ENCODE measurements around the gene WASF3.
A peak's percentile ranks its signal among the peaks of the same experiment; 100 is the strongest.

WASF3 gene

GRCh38 chr13:26681036-26681435 lies 123.6 kb downstream of the WASF3 start:
- DNase-seq (ENCODE audit: low read depth, low spot score): no peak

DNA sequence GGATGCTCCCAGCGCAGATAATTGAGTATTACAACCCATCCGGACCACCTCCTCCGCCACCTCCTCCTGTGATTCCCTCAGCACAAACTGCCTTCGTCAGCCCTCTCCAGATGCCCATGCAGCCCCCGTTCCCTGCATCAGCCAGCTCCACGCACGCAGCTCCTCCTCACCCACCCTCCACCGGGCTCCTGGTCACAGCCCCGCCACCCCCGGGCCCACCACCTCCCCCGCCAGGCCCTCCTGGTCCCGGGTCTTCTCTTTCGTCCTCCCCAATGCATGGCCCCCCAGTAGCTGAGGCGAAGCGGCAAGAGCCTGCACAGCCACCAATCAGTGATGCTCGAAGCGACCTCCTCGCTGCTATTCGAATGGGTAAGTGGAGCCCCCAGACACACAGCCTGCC lies 125.1 kb downstream of the WASF3 start:
- DNase-seq (ENCODE audit: low read depth, low spot score): no peak

DNA sequence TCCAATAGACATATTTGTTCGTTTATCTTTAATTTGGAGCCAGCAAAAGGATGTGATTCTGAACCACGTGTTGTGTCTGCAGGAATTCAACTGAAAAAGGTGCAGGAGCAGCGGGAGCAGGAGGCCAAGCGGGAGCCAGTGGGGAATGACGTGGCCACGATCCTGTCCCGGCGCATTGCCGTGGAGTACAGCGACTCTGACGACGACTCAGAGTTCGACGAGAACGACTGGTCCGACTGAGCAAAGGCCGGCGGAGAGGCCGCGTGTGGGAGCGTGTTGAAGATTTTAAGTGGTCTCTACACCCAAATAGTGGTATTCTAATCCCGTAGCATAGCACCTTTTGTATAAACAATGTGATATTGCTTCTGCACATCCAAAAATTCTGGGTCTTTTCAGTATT lies 128.1 kb downstream of the WASF3 start:
- DNase-seq (ENCODE audit: low read depth, low spot score): no peak

GRCh38 chr13:26686285-26686684 lies 128.8 kb downstream of the WASF3 start:
- DNase-seq (ENCODE audit: low read depth, low spot score): no peak

GRCh38 chr13:26688286-26688685 lies 130.8 kb downstream of the WASF3 start:
- DNase-seq (ENCODE audit: low read depth, low spot score): no peak

DNA sequence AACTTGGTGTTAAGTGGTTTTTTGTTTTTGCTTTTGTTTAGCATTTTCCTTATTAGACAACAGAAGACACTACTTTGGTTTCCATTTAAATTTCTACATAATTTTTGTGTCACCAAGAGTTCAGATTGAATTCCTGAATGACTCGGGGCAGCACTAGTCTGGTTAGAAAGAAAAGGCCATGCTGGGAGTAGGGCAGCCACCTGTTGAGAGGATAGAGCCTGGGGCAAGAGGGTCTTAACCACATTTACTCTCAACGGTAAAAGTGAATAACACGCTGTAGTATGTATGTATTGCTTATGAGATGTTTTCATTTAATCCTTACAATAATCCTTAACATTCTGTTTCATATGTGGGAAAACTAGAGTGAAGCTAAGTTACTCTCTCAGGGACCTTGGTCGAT lies 131.5 kb downstream of the WASF3 start:
- DNase-seq (ENCODE audit: low read depth, low spot score): no peak

- peak; percentile 33 for DNase-seq (ENCODE audit: low read depth, low spot score)
Observed at GRCh38 chr13:26693749-26694463, 136.4 kb downstream of the WASF3 start.

- no peak for DNase-seq (ENCODE audit: low read depth, low spot score)
Observed at GRCh38 chr13:26694609-26695359, 137.3 kb downstream of the WASF3 start.

GRCh38 chr13:26695360-26695705 lies 137.8 kb downstream of the WASF3 start:
- DNase-seq (ENCODE audit: low read depth, low spot score): no peak

DNA sequence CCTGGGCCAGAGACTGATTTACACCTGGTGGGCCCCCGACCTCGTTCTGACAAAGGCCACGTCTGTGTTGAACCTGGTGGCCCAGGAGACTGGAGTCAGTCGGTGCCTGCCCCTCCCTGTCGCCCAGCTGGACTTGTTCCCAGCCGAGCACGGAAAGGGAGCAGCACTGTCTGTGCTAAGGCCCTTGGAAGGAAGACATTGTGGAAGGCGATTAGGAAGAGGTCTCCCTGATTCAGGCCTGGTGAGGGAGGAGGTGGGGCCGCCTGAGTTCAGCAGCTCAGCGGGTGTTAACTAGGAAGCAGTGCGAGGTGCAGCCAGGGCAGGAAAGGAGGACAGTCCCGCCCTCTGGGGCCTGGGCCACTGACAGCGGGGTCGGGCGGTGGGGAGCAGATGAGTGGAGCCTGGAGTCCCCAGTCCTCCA lies 138.4 kb downstream of the WASF3 start:
- no peak for DNase-seq (ENCODE audit: low read depth, low spot score)

GRCh38 chr13:26697069-26697955 lies 139.8 kb downstream of the WASF3 start:
- no peak for DNase-seq (ENCODE audit: low read depth, low spot score)

DNA sequence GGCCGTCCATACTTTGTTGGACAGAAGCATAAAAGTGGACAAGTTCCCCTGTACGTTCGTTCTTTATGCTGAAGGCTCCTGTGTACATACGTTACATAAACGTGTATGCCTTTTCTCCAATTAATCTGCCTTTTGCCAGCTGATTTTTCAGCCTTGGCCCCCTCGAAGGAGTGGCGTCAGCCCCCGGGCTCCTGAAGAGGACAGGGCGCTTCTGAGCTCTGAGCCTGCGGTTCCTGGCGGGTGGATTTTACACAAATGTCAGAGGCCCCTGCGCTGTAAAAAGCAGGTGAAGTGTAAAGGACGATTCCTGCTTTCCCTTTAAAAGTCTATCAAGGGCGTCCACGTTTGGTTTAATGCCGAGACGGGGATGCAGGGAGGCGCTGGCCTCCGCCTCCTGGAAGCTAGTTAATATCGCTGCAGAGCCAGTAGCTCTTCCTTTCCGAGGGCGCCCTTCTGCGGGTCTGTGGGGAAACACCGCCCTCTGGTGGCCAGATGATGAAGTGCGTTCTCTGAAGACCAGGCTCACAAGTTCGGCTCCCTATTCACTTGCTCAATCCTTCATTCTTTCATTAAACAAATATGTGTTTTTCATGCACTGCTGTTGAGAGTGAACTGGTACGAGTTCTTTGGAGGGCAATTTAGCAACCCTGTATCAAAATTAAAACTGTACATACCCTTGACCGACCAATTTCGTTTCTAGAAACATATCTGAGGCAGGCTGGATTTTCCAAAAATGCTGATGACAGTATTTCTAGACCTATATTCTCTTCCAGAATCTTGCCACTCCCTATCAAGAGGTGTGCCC lies 141.1 kb downstream of the WASF3 start:
- DNase-seq (ENCODE audit: low read depth, low spot score): no peak

DNA sequence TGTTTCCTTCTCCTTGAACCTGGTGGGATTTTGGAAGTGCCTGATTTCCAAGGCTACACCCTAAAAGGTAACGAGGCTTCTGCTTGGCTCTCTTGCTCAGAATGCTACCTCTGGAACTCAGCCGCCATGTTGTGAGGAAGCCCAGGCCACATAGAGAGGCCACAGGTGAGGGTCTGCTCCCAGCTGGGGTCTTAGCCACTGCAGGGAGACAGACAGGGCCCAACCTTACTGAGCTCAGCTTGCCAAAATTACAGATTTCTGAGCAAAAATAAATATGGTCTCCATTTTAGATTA lies 141.7 kb downstream of the WASF3 start:
- no peak for DNase-seq (ENCODE audit: low read depth, low spot score)

GRCh38 chr13:26705536-26705935 lies 148.1 kb downstream of the WASF3 start:
- no peak for DNase-seq (ENCODE audit: low read depth, low spot score)

DNA sequence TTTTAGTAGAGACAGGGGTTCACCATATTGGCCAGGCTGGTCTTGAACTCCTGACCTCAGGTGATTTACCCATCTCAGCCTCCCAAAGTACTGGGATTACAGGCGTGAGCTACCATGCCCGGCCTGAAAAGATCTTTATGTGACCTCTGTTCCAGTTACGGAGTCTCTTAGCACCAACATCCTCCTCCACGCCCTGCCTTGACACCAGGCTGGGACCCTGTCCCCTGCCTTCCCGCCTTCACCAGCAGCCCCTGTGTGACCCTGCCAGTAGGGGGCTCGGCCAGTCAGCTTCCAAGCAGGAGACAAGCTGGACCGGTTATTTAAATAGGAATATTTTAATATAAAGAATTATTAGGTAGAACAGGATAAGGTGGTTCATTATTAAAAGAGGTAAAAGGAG lies 148.9 kb downstream of the WASF3 start:
- no peak for DNase-seq (ENCODE audit: low read depth, low spot score)

GRCh38 chr13:26707122-26708006 lies 149.9 kb downstream of the WASF3 start:
- no peak for DNase-seq (ENCODE audit: low read depth, low spot score)

DNA sequence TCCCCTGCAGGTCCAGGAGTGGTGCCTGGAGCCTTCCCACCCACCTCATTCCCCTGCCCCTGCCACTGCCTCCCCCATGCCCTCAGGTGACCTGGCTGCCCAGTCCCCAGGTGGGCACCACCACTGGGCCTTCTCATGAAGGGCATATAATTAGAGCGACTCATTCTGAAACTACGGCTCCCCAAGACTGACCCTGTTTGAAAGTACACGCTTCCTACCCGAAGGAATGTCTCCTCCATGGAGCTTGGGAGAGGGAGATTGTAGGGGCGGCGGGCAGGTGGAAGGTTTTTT lies 150.5 kb downstream of the WASF3 start:
- no peak for DNase-seq (ENCODE audit: low read depth, low spot score)

GRCh38 chr13:26709461-26709860 lies 152.0 kb downstream of the WASF3 start:
- DNase-seq (ENCODE audit: low read depth, low spot score): no peak

DNA sequence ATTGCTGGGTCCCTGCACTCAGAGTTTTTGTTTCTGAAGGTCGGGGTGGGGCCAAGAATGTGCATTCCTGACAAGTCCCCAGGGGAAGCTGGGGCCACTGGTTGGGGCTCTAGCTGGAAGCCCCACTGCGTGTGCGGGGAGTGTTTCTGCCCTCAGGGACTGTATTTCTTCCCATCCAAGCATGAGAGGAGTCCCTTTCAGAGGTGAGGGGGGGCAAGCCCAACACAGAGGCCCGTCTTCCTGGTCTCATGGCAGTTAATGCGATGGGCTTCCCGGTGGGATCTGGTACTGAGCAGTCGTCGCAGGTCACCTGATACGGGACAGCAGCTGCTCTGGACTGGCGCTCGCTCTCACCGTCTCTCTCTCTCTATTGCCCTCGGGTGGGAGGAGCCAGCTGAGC lies 152.7 kb downstream of the WASF3 start:
- no peak for DNase-seq (ENCODE audit: low read depth, low spot score)

DNA sequence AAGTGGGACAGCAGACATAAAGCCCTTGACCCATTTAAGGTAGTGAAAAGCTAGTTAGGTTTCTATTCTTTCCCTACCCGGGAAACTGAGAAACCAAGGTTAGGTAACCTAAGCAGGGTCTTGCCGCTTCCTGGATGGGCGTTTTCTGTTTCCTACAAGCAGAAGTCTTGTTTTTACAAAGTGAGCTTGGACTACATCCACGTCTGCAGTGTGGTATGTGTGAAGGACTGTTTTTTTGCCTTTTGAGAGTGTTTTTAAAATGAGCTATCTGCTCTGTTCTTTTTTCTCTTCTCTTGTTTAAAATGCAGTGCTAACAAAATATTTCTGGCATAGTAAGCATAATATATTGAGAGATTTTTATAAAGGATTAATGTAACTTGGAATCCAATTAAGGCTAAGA lies 153.7 kb downstream of the WASF3 start:
- DNase-seq (ENCODE audit: low read depth, low spot score): no peak

DNA sequence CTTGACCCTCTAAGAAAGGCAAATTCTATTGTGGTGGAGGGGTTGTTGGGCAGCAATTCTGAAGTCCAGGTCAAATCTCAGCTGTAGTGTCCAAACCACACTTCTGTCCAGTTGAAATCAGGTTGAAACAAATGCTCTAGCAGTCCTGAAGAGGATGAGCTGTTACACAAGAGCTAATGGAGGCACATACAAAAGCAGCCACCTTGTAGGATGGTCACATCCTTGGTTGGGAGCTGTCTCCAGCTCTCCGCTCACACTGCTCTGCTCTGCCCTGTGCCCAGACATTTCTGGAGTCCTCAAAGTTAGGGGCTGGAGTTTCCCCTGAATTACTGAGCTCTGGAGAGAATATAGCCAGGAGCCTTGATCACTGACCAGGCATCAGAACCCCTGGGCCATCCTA lies 155.9 kb downstream of the WASF3 start:
- DNase-seq (ENCODE audit: low read depth, low spot score): no peak
